GM19043 (cell line): ENCODE data around the gene AURKA.

ENCODE experiments used
- ATAC-seq: cut with Tn5 transposase; IDR thresholded peaks from one replicate; pipeline ENCODE4 v1.9.1; 2021; ENCODE audit warnings: low read depth; ENCODE audit not compliant: unreplicated experiment

Gene AURKA

DNA sequence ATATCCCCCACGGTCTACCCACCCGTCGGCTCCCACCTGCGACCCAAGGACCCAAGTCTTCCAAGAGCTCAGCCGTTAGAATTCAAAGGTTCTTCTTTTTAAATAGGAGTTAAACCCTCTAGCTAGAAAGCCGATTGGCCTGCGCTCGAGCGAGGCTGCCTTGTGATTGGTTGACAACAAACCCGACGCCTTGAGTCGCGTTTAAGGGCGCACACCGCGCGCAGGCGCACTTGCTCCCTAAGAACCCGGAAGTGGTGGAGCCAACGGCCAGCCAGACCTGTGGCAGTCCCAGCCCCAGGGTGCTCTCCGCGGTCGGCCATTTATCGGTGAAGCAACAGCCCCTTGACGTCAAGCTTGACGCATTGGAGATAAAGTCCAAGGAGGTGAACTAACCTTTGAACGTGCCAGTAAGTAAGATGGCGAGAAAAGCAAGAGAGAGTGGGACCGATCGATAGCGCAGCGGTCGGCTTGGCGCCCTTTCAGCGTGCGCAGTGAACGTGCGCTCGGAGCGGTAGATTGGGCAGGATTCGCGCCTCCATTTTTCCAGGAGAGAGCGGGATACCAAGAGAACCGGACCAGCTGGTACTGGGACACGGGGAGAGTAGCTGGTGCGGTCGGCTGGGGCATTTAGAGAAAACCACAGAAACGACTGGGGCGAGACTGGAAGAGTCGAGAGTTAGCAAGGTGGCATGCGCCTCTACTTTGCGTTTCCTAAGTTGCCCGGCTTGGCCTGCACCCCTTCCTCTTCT is at the start of gene AURKA, which contains the start of gene CSTF1:
AURKA (minus strand) TSS at position 84 of the 749 bp plus-strand sequence. CDS start 4,018 bp downstream, outside the sequence.
CSTF1 (plus strand) TSS at position 514 of the 749 bp plus-strand sequence. CDS start 2,908 bp downstream, outside the sequence.
- peak; percentile 90 for ATAC-seq

DNA sequence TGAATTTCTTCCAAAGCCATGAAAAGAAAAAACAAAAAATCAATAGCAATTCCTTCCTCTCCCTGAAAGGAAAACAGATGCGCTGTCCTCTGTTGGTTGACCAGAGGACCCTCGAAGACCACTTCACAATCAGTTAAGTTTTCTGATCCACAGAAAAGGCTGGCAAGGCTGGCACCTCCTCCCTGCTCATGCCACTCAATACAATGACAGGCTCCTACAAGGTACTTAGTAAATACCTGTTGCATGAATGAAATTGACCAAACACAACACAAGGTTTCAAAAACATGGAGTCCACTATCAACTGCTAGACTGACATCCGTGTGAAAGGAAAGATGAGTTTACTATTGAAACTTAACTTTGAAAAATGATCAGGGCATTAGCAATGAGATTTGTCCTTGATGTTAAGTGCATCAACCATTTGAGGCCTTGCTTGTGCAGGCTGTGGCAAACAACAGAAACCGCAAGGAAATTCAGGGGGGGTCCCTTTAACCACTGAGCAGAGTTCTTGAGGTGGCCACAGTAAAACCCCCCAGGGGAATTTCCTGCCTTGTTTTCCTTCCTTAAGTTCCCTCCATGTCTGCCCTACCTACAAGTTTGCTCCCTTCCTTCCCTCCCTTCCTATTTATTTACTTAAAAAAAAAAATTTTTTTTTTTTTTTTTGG is 48.5 kb upstream of the AURKA start:
- ATAC-seq = peak; percentile 73

DNA sequence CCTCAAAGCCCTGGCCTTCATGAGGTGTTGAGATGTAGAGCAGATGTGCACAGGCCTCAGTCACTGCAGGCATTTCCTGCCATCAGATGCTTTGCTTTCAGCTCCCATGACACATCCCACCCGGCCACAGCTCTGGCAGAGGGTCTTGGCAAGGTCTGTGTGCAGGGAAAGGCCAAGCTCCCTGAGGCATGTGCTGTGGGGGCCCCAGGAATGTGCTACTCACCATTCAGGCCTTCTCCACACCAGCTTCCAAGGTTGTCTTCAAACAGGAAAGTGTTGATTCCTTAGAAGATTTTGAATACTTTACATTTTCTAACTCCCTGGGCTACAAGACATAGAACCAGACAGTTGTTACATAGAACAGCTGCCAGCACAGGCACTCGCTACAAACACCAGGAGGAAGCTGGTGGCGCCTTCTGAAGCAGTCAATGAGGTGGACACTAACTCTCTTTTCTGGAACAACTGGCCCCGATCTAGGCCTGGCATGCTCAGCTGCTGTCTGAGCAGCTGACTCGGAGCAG is 47.8 kb upstream of the AURKA start:
- ATAC-seq = no peak

DNA sequence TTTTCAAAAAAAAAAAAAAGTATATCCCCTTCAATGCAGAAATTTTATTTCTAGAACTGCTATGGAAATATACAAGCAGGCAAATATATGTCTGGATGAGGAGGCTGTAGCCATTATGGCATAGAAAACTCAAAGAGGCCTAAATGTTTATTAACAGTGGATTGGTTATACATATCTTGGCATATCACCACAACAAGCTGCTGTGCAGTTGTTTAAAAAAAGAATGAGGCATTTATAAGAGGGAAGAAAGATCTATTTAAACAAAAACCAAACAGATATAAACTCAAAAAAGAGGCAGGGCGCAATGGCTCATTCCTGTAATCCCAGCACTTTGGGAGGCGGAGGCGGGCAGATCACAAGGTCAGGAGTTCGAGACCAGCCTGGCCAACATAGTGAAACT is 46.3 kb upstream of the AURKA start:
- no peak for ATAC-seq

- no peak for ATAC-seq
Observed at GRCh38 chr20:56437196-56437960, 45.4 kb upstream of the AURKA start.

DNA sequence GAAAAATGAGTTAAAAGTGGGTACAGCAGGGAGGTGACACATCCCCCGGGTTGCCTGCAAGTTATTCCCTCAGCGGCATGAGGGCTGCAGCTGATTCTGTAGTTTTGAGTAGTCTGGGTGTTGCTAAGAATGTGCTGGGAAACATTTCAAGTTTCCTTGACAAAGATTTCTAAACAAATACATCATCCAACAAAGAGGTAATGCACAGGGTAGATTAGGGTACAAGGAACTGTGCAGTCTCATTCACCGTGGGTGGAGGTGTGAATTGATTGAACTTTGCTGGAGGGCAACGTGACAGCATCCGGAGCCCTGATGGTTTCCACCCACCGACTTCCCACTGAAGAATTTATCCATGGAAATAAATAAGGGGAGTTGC is 41.9 kb upstream of the AURKA start:
- no peak for ATAC-seq

DNA sequence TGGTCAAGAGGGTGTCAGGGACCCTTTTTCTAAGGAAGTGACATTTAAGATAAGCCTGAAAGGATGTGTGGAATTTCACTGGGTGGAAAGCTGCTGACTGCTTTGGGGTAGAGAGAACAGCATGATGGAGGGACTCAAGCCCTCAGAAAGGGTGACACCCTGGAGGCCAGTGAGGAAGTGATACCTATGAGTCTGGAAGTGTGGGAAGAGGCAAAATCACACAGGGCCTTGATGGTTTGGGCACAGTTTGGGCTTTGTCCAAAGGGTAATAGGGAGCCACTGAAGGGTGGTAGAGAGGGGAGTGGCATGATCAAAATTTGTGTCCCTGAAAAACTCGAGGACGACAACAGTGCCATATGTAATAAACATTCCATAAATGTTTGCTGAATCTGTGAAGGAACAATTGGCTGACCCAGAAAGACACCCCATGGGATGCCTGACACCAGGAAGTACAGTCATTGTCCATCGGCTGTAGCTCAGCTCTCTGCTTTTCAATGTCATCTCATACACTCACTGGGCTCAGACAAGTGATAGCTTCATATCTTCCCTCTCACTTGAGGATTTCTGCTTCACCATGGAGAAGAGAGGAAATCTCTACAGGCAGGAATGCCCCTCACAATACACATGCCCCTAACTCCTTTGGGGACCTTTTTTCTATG is 41.3 kb upstream of the AURKA start:
- ATAC-seq = no peak

DNA sequence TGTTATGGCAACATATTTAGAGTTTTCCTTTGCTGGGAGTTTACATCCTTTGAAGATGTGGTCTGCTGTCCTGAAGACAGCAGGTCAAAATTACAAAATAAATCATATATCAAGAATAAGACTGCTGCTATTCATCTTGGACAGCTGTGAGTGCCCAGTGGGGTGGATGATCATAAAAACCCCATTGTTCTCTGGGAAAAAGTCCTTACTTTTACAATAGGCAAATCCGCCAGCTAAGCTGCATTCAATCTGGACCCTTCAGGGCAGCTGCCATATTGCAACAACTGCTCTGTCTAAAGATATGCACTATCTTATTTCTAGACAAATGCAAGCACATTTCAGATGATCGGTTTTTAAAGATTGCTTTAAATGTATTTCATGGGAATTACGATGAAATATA is 39.5 kb upstream of the AURKA start:
- ATAC-seq = no peak

- ATAC-seq = no peak
Observed at GRCh38 chr20:56430957-56431356, 38.9 kb upstream of the AURKA start.

GRCh38 chr20:56430461-56430860 is 38.4 kb upstream of the AURKA start:
- no peak for ATAC-seq

- no peak for ATAC-seq
Observed at GRCh38 chr20:56429941-56430340, 37.9 kb upstream of the AURKA start.

DNA sequence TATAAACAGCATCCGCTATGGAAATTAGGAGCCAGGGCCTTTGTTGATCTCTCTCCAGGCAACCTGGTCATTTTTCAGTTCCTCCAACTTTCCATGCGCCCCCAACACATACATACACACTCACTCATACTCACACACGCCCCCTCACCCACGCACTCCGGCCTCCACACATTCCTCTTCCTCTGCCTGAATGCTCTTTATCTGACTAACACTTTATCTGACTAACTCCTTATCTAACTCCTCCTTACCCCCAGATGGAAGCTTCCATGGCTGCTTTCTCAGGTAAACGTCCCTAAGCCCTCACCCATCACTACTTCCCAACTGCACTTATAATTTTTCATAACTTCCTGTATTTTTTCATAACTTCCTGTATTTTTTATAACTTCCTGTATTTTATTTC is 37.5 kb upstream of the AURKA start:
- ATAC-seq = no peak

- ATAC-seq = no peak
Observed at GRCh38 chr20:56428881-56429280, 36.9 kb upstream of the AURKA start.

GRCh38 chr20:56428410-56428809 is 36.4 kb upstream of the AURKA start:
- ATAC-seq = no peak

GRCh38 chr20:56427797-56428196 is 35.8 kb upstream of the AURKA start:
- no peak for ATAC-seq

DNA sequence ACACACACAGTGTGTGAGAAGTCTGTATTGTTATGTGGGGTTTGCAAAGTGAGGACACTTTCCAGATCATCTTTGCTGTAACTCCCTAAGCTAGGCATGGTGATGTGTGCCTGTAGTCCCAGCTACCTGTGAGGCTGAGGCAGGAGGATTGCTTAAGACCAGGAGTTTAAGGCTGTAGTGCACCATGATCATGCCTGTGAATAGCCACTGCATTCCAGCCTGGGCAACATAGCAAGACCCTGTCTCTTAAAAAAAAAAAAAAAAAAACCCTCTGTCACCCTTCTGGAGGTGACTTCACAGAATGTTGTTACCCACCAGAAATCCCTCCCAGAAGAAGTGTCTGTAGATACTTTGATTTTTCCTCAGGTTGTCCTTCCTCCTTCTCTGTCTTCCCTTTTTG is 34.9 kb upstream of the AURKA start:
- ATAC-seq = no peak

- ATAC-seq = no peak
Observed at GRCh38 chr20:56426026-56426425, 34.0 kb upstream of the AURKA start.

- ATAC-seq = no peak
Observed at GRCh38 chr20:56424931-56425330, 32.9 kb upstream of the AURKA start.

- ATAC-seq = no peak
Observed at GRCh38 chr20:56423886-56424285, 31.9 kb upstream of the AURKA start.

GRCh38 chr20:56423211-56423610 is 31.2 kb upstream of the AURKA start:
- no peak for ATAC-seq

DNA sequence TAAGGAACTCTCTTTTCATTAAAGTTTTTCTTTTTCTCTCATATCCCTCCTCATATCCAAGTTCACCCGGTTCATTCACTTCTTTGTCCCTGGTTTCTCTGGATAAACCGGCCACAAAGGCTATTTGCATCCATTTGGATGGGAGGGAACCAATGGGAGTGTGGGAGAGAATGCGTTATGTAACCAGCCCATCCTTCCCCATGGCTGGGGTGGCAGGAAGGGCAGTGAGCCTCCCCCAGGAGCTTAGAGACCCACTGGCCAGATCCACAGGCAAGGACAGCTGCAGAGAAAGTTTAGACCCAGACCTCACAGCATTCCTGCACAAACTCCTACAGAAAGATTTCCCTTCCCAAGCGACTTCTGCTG is 30.8 kb upstream of the AURKA start:
- no peak for ATAC-seq
